Peyer's patch (tissue), 4 donors: Measurements from ENCODE around the gene DIS3.

Experiments
- CTCF ChIP-seq, 6 experiments: fragments of 450-650 bp in 4 of 6; fragments of 200-600 bp in 2 of 6; sonication (generic) in 1 of 6; IDR thresholded peaks; one replicate each; pipeline ENCODE4 v1.5.1; 2017 to 2019; ENCODE audit warnings: antibody characterized with exemption in 6 of 6, mild to moderate bottlenecking in 3 of 6, moderate library complexity in 1 of 6
- POLR2A ChIP-seq, 2 donors: fragments of 450-650 bp; IDR thresholded peaks; one replicate each; pipeline ENCODE4 v1.5.1; 2017; ENCODE audit warnings: antibody characterized with exemption in 2 of 2, mild to moderate bottlenecking in 2 of 2, moderate library complexity in 2 of 2

- no peak for TF ChIP-seq CTCF (IDR thresholded peaks at IDR 0.05)
- TF ChIP-seq POLR2A (IDR thresholded peaks at IDR 0.05): no peak
Observed at GRCh38 chr13:72774019-72774418, 7.7 kb downstream of the DIS3 start.
